ENCODE data around the gene BCO2.
"Not testable (repeated sequence)": the region's sequence is repeated elsewhere in the genome, so short reads cannot be mapped to it uniquely, and the experiment has no call there.

Gene BCO2

DNA sequence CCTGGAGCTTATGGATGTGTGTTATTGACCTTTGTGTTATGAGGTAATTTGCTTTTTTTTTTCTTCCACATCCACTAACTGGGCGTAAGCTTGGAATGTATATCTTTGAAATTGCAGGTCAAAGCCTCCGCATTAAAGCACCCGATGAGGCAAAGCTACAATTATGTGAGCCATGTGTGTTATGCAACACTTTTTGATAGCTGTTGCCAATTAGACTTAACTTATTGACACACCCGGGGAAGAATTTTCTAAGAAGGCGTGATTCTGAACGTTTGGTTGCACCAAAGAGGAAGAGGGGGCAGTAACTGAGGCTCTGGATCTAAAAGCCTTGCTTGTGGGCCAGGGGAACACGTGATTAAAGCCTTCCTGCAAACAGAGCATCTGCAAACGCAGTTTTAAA is 8.8 kb upstream of the BCO2 start:
- DNase-seq (ENCODE audit: low read depth in 2 of 2) = no peak

DNA sequence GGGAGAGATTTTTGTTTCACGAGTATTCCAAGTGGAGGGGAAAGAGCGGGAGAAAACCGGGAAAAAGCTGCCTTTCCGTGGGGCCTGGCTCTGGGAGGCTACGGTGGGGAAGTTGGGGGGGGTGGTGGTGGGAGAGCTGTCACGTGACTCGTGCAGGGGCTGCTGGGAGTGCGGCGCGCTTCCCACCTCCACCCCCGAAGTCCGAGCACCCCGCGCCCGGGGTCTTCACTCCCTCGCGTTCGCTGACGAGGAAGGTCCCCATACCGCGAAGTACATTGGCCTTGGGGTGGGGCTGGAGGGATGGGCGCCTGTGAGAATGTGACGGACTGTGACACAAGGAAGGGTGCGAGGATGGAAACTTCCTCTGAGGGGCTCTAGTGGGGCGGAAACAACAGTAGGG is 8.2 kb upstream of the BCO2 start, which contains the start of gene TEX12:
Gene TEX12 (plus strand): TSS at position 228 of the 400 bp plus-strand sequence. CDS start 1,897 bp downstream, outside the sequence.
- DNase-seq (ENCODE audit: low read depth in 2 of 2) = no peak

DNA sequence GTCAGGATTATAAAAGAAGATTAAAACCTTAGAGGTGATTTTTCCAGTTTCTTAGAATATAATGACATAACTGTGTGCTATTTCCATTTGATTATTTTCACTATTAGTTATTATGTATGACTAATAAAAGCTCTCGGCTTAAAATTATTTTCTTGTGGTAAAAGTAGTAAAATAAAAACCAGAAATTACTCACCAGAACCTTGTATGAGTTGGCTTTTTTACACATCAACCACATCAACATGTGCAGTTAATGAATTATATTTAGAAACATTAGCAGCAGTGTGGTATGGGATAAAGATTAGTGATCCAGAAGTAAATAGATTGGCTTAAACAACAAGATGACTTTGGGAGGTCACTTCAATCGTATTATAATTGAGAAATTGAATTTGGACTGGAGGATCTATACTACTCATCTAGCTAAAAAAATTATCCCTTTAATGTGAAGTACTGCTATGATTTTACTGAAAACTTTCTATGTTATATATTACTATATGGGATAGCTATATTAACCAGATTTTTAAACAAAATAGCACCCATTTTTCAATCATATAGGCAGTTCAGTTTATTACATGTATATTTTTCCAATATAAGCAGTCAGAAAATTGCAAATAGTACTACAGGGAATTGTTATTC is 2.8 kb upstream of the BCO2 start:
- DNase-seq (ENCODE audit: low read depth in 2 of 2) = no peak

DNA sequence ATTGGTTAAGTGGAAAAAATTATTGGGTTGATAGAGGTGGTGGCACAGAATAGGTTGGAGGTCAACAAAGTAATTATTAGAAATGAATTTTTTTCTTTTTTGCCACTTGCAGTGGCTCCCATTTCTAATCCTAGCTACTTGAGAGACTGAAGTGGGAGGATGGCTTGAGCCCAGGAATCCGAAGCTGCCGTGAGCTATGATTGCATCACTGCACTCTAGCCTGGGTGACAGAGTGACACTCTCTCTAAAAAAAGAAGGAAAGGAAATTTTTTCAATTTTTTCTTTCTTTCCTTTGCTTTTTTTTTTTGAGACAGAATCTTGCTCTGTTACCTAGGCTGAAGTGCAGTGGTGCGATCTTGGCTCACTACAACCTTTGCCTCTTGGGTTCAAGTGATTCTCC is 2.2 kb upstream of the BCO2 start:
- DNase-seq (ENCODE audit: low read depth in 2 of 2) = no peak

DNA sequence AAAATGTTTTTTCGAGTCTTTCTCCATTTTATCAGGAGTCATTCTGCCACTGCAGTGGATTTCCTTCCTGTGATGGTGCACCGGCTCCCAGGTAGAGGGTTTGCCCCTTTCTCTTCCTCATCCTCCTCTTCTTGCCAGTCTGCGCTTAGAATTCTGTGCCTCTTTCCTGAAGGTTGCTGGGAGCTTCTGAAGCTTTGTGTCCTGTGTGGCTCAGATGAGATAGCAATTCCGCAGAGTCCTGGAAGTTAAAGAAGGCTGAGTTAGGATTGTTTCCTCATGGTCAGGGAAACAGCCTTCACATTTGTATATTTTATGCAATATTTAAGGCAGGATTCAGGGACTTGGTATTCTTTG is 264 bp downstream of the BCO2 start:
- no peak for DNase-seq (ENCODE audit: low read depth in 2 of 2)

DNA sequence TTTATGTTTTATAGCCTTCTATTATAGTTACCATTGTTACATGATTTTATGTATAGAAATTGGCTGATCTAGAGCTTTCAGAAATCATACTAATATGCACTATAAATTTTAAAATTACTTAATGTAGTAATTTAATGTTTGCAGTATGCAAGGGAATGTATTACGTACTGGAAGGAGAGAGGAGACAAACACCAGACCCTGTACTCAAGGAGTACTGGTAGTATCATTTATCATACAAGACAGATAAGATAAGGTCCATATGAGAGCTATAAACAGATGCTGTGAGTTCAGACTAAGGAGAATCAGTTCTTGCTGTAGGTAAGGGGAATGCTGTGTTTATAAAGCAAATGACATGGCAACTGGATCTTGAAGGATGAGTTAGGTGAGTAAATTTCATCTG is 765 bp downstream of the BCO2 start:
- no peak for DNase-seq (ENCODE audit: low read depth in 2 of 2)

DNA sequence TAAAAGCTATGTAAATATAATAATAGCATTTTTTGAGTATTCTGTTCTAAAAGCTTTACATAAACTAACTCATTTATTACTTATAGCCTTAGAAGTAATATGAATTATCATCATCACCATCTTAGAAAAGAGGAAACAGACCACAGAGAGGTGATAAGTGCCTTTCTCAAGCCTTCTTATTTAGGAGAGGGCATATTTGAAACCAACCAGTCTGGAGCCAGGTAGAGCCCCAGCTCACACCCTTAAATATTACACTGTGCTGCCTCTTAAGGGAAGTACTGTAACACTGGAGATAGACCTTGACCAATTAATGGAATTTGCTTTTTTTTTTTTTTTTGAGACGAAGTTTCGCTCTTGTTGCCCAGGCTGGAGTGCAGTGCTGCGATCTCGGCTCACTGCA is 2.3 kb downstream of the BCO2 start:
- no peak for DNase-seq (ENCODE audit: low read depth in 2 of 2)

DNA sequence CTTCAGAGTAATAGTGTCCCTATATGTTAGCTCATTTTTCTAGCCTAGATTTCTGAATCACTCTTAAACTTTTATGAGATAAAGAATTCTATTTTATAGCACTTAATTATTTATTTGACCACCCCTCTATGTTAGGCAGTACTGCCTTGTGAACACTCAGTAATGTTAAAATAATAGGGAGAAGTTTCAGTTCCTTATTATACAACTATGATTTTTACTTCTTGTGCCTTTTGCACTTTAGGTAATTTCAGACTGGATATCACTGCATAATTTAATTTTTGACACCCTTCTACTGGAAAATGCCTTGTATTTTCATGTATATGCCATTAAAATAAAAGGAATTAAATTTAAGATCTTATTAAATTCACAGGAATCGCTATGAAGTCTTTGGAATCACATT is 3.1 kb downstream of the BCO2 start:
- DNase-seq (ENCODE audit: low read depth in 2 of 2) = no peak

DNA sequence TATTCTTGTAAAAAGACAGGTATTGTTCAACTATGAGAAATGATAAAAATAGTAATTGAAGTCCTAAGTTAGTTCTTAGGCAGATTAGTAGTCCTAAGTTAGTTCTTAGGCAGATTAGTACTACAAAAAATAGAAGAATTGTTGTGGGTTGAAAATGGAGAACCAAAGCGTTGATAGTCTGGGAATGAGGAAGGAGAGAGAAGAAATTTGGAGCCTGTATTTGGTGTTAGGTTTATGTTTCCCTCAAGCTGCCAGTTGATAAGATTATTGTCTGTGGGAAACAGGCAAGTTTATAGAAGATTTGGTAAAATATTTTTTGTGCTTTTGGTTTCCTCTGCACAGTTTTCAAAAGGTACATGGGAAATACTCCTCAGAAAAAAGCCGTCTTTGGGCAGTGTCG is 3.6 kb downstream of the BCO2 start:
- DNase-seq (ENCODE audit: low read depth in 2 of 2) = no peak

DNA sequence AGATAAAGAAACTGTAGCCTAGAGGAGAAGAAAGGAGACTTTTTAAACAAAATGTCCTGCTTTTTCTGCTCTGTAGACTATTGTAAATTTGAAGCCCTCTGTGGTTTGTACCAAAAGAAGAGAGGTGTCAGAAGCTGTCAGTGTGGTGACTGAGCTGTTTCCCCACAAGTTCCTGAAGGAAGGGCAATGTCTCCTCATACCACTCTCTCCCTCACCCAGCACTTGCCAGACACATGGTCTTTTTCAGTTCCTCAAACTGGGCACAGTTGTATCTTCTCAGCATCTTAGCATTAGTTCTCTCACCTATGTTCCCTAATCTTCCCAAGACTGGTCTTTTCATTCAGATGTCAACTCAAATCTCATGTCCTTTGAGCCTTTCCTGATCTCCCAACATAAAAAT is 4.3 kb downstream of the BCO2 start:
- no peak for DNase-seq (ENCODE audit: low read depth in 2 of 2)

DNA sequence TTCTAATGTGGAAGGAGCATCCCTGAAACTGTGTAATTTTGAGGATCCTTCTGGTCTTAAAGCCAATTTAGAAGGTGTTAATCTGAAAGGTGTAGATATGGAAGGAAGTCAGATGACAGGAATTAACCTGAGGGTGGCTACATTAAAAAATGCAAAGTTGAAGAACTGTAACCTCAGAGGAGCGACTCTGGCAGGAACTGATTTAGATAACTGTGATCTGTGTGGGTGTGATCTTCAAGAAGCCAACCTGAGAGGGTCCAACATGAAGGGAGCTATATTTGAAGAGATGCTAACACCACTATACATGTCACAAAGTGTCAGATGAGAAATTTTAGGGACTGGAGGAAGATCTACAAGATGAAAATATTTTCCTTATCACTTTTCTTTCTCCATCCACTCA is 7.6 kb downstream of the BCO2 start:
- no peak for DNase-seq (ENCODE audit: low read depth in 2 of 2)

DNA sequence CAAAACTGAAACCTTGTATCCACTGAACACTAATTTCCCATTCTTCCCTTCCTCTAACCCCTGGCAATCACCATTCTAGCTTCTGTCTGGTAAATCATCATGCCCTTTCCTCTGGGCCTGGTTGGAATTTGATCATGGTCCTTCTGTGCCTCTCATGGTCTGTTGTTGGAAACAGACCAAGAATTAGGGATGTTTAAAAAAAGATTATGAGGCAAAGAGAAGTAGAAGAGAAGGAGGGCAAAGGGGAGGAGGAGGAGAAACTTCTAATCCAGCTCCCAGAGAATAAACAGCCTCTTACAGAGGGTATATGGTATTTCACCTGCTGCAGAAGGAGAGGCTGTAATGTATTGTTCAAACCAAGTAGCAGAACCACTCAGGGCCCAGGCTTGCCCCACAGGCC is 10.6 kb downstream of the BCO2 start:
- DNase-seq (ENCODE audit: low read depth in 2 of 2) = no peak

DNA sequence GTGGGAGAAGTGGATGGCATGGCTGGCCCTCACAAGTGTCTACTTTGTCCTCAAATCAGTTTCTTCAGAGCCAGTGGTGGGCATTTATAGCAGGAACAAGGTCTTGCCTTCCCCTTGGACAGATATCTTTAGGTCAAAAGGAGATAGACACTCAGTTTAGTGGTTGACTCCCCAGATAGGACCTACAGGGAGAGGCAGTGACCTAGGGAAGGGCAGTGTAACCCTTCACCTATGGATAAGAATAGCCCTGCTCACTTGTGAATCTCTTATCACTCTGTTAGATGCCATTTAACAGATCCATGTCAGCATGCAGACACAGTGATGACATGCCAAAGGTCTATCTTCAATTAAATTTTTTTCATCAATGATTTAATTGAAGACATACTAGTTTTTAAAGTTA is 11.0 kb downstream of the BCO2 start:
- DNase-seq (ENCODE audit: low read depth in 2 of 2) = no peak

DNA sequence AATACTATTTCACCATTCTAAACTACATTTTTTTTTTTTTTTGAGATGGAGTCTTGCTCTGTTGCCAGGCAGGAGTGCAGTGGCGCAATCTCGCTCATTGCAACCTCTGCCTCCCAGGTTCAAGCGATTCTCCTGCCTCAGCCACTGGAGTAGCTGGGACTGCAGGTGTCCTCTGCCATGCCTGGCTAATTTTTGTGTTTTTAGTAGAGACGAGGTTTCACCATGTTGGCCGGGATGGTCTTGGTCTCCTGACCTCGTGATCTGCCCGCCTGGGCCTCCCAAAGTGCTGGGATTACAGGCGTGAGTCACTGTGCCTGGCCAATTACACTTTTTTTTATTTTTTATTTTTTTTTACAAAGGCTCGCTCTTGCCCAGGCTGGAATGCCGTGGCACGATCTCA is 19.8 kb downstream of the BCO2 start:
- DNase-seq (ENCODE audit: low read depth in 2 of 2) = not testable (repeated sequence)

DNA sequence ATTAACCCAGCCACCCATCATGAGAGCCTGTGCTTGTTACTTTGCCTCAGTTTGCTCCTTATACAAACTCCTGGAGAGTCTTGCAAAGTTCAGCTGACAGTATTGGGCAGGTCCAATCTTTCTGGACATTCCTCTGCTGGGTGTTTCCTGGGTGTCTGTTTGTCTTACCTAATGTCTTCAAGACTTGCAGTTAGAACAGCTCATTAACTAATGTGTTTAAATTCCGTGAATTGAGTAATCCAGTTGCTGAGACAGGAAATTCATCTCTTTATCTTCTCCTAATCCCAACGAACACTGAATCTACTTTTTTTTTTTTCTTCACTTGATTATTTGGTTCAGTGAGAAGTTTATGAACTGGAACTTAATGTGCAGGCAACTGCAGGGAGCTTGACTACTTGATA is 20.6 kb downstream of the BCO2 start:
- no peak for DNase-seq (ENCODE audit: low read depth in 2 of 2)

DNA sequence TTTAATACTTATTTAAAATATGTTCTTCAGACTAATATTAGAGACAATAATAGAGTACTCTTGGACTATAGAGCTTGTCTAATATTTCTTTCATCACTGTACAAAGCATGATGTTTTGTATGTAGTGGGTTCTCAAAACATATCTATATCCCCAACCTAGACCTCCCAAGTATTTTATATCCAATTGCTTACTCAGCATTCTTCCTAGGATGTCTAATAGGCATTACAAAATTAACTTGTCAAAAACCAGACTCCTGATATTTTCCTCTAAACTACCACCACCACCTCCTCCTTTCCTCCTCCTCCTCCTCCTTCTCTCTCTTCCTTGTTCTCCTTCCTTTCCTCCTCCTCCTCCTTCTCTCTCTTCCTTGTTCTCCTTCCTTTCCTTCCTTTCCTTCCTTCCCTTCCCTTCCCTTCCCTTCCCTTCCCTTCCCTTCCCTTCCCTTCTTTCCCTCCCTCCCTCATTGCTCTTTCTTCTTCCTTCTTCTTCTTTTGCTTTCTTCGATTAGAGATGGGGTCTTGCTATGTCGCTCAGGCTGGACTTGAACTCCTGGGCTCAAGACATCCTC is 21.3 kb downstream of the BCO2 start:
- DNase-seq (ENCODE audit: low read depth in 2 of 2) = no peak

DNA sequence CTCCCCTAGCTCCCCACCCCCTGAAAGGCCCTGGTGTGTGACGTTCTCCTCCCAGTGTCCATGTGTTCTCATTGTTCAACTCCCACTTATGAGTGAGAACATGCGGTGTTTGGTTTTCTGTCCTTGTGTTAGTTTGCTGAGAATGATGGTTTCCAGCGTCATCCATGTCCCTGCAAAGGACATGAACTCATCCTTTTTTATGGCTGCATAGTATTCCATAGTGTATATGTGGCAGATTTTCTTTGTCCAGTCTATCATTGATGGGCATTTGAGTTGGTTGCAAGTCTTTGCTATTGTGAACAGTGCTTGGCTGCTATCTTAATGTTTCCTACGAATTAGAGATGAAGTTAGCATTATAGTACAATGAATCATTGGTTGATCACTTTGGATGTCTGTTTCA is 23.8 kb downstream of the BCO2 start:
- DNase-seq (ENCODE audit: low read depth in 2 of 2) = not testable (repeated sequence)

DNA sequence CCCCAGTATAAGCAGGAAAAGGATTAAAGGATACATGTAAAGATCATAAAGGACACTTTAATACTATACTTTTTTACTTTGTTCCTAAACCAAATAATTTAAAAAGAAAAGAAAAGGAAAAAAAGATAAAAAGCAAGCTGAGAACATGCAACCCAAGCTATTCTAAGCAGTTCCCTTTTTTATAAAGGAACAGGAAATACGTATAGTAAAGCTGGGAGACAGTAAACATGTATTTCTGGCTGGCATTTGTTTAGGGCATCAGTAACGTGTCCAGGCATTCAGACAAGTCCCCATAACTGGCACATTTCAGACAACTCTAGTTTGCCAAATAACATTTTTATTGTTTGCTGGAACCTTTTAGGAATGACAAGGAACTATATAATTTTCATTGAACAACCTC is 24.9 kb downstream of the BCO2 start:
- DNase-seq (ENCODE audit: low read depth in 2 of 2) = no peak

DNA sequence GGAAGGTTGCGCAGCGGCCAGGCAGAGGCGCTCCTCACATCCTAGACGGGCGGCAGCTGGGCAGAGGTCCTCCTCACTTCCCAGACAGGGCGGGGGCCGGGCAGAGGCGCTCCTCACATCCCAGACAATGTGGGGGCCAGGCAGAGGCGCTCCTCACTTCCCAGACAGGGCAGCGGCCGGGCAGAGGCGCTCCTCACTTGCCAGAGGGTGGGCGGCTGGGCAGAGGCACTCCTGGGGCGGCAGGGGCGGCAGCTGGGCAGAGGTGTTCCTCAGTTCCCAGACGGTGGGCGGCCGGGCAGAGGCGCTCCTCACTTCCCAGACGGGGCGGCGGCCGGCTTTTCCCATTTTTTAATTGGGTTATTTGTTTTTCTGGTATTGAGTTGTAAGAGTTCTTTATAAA is 30.8 kb downstream of the BCO2 start:
- no peak for DNase-seq (ENCODE audit: low read depth in 2 of 2)

DNA sequence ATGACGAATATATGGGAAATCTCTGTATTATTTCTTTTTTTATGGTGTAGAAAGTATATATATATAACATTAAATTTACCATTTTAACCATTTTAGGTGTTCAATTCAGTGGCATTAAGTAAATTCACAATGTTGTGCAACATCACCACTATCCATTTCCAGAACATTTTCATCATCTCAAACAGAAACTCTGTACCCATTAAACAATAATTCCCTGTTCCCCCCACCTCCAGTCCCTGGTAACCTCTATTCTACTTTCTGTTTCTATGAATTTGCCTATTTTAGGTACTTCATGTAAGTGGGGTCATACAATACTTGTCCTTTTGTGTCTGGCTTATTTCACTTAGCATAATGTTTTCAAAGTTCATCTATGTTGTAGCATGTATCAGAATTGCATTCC is 35.6 kb downstream of the BCO2 start:
- DNase-seq (ENCODE audit: low read depth in 2 of 2) = no peak

DNA sequence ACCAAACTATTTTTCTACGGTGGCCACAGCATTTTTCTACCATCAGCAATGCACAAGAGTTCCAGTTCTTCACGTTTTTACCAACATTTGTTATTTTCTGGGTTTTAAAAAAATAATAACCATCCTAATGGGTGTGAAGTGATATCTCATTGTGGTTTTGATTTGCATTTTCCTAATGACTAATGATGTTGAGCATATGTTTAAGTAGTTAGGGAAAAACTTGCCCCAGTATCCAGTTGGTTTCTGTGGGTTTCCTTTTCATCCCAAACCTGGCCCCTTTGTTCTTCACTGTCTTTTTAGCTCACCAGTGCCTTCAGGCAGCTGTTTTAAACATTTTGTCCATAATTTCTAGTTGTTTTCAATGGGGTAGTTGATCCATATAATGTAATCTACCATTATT is 36.2 kb downstream of the BCO2 start:
- DNase-seq (ENCODE audit: low read depth in 2 of 2) = no peak

DNA sequence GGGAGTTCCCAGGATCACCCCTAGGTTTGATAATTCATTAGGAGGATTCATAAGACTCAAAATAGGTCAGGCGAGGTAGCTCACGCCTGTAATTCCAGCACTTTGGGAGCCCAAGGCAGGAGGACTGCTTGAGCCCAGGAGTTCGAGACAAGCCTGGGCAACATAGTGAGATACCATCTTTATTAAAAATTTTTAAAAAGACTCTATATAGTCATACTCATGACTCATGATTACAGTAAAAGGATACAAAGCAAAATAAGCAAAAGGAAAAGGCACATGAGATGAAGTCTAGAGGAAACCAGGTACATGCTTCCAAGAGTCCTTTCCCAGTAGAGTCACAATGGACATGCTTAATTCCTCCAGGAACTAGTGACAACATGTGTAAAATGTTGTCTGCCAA is 37.0 kb downstream of the BCO2 start:
- DNase-seq (ENCODE audit: low read depth in 2 of 2) = no peak

DNA sequence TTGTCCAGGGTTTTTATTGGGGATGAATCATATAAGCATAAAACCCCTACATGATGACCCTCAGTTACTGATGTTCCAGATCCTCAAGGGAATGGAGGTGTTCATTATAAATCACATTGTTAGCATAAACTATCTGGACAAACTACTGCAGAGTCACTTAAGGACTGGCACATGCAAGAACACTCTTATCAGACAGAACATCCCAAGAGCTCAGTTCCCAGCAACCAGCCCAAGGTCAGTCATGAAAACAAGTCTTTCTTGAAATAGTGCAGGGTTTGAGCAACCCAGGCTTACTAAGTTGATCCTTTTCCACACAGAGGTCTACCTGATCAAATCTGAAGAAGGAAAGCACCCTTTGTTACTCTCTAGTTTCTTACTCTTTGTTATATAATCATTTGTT is 37.4 kb downstream of the BCO2 start:
- DNase-seq (ENCODE audit: low read depth in 2 of 2) = no peak

DNA sequence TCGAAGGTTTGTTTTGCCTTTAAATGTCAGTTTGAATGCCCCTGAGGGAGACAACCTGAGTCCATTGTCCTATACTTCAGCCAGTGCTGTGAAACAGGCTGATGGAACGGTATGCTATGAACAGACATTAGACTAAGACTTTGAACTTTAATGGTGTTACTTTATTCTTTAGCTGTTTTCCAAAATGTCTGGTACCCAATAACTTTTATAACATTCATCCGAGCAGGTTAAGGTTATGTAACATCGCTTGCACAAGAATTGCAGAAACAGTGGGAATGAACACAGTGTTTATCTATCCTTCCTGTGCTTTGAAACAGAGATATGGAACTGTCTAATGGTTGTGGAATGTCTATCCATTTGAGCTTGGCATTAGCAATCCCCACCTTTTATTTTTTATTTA is 38.4 kb downstream of the BCO2 start:
- DNase-seq (ENCODE audit: low read depth in 2 of 2) = no peak

Data from stimulated activated CD4-positive, alpha-beta T cell treated with anti-CD3 and anti-CD28 coated beads, Interleukin-1b, Interleukin-23, amount 100 ng/mL, for 1 hour (primary cell).